Tibial artery (tissue), 4 donors: ENCODE results near the gene GALK2.
"Not testable (repeated sequence)": the region's sequence is repeated elsewhere in the genome, so short reads cannot be mapped to it uniquely, and the experiment has no call there.

Source experiments
- DNase-seq, 2 donors: peaks; one replicate each; pipeline ENCODE4 v3.0.0-alpha.2; 2019
- H3K27ac ChIP-seq, 2 donors: fragments of 200-600 bp; sonication (generic) in 1 of 2; 1 replicate in 1 of 2; 2 replicates in 1 of 2; pipeline ENCODE4 v1.5.1; 2018 to 2019; ENCODE audit warnings: mild to moderate bottlenecking in 1 of 2
- H3K27me3 ChIP-seq, 2 donors: fragments of 200-600 bp; sonication (generic) in 1 of 2; one replicate each; pipeline versions ENCODE4 v1.5.1 to v1.6.0; 2016 to 2019
- H3K36me3 ChIP-seq, 3 donors: fragments of 200-600 bp; sonication (generic) in 2 of 3; one replicate each; pipeline ENCODE4 v1.5.1; 2016 to 2019; ENCODE audit warnings: mild to moderate bottlenecking in 2 of 3
- H3K4me1 ChIP-seq, 4 donors: fragments of 200-600 bp; sonication (generic) in 2 of 4; 1 replicate in 3 of 4; 2 replicates in 1 of 4; pipeline ENCODE4 v1.5.1; 2016 to 2019
- H3K4me3 ChIP-seq, 2 donors: fragments of 200-600 bp; sonication (generic) in 1 of 2; 1 replicate in 1 of 2; 2 replicates in 1 of 2; pipeline ENCODE4 v1.5.1; 2018 to 2019; ENCODE audit warnings: mild to moderate bottlenecking in 2 of 2
- H3K9me3 ChIP-seq, 3 donors: fragments of 200-600 bp; sonication (generic) in 1 of 3; one replicate each; pipeline ENCODE4 v1.5.1; 2016 to 2019
- intact Hi-C: fragments of 100-400 bp; cut with DNase I; formaldehyde crosslinking; loops from one replicate; pipeline ENCODE4 v1.15.0; 2023; ENCODE audit warnings: low total_unique reads
- TF ChIP-seq, protein P1 (sequence below), 2 experiments: fragments of 200-600 bp in 1 of 2; fragments of 450-650 bp in 1 of 2; IDR thresholded peaks; one replicate each; pipeline ENCODE4 v1.5.1; 2017 to 2019; ENCODE audit warnings: antibody characterized with exemption in 2 of 2, mild to moderate bottlenecking in 1 of 2, moderate library complexity in 1 of 2

The GALK2 gene

DNA sequence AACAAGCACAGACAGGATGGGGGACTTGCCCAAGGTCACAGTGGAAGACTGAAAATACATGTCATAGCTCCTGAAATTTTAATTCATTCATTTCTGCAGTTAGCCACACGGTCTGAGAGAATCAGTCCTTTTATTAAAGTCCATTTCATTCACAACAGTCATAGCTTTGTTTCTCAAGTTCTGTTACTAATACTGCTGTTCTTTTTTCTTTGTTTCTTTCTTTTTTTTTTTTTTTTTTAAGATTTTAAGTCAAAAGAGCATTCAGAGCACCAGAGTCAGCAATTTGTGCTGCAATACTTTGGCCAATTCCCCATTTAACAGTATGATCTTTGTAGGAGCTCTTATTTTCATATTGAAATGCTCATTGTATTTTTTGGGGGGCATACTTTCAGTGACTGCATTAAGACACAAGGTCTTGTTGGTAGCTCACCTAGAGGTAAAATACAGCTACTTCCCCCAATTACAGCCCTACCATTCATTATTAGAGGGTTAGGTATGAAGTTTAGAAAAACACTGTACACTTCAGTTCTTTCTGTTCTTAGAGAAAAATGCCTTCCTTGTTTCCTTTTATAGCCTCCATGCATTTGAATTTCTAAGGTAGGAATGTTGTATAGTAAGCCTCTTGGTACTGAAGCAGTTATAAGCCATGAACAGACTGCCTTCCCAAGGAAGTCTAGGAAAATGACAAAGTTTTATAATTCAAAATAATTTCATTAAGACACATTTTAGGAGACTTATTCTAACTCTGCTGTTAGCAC lies 9.6 kb downstream of the GALK2 start:
- Histone ChIP-seq H3K4me1 (no peaks in the 10 kb centered on the region), H3K4me3 (no peak overlapping the region), H3K36me3 (peaks cover 0 to 3% (median 0%) of the 10 kb centered on the region in 3 donors), H3K27me3 (no peaks in the 10 kb centered on the region), H3K9me3 (no peaks in the 10 kb centered on the region), H3K27ac (no peak overlapping the region)
- DNase-seq = no peak
- intact Hi-C loops = no loop called here
- TF ChIP-seq, protein P1, sequence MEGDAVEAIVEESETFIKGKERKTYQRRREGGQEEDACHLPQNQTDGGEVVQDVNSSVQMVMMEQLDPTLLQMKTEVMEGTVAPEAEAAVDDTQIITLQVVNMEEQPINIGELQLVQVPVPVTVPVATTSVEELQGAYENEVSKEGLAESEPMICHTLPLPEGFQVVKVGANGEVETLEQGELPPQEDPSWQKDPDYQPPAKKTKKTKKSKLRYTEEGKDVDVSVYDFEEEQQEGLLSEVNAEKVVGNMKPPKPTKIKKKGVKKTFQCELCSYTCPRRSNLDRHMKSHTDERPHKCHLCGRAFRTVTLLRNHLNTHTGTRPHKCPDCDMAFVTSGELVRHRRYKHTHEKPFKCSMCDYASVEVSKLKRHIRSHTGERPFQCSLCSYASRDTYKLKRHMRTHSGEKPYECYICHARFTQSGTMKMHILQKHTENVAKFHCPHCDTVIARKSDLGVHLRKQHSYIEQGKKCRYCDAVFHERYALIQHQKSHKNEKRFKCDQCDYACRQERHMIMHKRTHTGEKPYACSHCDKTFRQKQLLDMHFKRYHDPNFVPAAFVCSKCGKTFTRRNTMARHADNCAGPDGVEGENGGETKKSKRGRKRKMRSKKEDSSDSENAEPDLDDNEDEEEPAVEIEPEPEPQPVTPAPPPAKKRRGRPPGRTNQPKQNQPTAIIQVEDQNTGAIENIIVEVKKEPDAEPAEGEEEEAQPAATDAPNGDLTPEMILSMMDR (IDR thresholded peaks at IDR 0.05) = no peak

DNA sequence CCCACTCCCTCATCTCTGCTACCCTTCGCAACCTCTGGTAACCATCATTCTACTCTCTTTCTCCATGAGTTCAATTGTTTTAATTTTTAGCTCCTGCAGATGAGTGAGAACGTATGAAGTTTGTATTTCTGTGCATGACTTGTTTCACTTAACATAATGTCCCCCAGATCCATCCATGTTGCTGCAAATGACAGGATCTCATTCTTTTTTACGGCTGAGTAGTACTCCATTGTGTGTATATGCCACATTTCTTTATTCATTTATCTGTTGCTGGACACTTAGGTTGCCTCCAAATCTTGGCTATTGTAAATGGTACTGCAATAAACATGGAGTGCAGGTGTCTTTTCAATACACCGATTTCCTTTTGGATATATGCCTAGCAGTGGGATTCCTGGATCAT lies 12.1 kb downstream of the GALK2 start:
- no peak for DNase-seq
- no peaks in the 10 kb centered on the region for H3K9me3 ChIP-seq
- TF ChIP-seq, protein P1 (IDR thresholded peaks at IDR 0.05) = no peak
- no peak overlapping the region for H3K4me3 ChIP-seq
- H3K27ac ChIP-seq = no peak overlapping the region
- no peaks in the 10 kb centered on the region for H3K4me1 ChIP-seq
- intact Hi-C loops = no loop called here
- H3K36me3 ChIP-seq = peaks cover 0 to 4% (median 3%) of the 10 kb centered on the region in 3 donors
- no peaks in the 10 kb centered on the region for H3K27me3 ChIP-seq

DNA sequence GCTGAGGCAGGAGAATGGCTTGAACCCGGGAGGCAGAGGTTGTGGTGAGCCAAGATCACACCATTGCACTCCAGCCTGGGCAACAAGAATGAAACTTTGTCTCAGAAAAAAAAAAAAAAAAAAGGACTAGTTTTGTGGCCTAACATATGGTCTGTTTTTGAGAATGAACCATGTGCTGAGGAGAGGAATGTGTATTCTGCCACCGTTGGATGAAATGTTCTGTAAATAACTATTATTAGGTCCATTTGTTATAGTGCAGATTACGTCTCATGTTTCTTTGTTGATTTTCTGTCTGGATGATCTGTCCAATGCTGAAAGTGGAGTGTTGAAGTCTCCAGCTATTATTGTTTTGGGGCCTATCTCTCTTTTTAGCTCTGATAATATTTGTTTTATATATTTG lies 13.7 kb downstream of the GALK2 start:
- H3K4me3 ChIP-seq, H3K27ac ChIP-seq, H3K4me1 ChIP-seq, intact Hi-C loops, H3K27me3 ChIP-seq, H3K36me3 ChIP-seq, DNase-seq, H3K9me3 ChIP-seq: not testable (repeated sequence)

DNA sequence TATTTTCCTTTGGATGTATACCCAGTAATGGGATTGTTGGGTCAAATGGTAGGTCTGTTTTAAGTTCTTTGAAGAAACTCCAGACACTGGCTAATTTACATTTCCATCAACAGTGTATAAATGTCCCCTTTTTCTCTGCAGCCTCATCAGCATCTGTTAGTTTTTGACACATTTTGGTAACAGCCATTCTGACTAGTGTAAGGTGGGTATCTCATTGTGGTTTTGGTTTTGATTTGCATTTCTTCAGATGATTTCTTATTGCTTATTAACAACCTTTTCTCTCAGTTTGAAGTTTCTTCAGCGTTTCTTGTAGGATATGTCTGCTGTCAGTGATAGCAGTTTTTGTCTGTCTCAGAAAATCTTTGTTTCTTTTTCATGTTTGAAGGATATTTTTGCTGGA lies 15.4 kb downstream of the GALK2 start:
- DNase-seq = no peak
- Histone ChIP-seq H3K4me3 (no peak overlapping the region), H3K27ac (no peak overlapping the region), H3K27me3 (no peaks in the 10 kb centered on the region), H3K4me1 (no peaks in the 10 kb centered on the region), H3K9me3 (no peaks in the 10 kb centered on the region), H3K36me3 (peaks cover 0 to 4% (median 0%) of the 10 kb centered on the region in 3 donors)
- TF ChIP-seq, protein P1 (IDR thresholded peaks at IDR 0.05) = no peak
- intact Hi-C loops = no loop called here

DNA sequence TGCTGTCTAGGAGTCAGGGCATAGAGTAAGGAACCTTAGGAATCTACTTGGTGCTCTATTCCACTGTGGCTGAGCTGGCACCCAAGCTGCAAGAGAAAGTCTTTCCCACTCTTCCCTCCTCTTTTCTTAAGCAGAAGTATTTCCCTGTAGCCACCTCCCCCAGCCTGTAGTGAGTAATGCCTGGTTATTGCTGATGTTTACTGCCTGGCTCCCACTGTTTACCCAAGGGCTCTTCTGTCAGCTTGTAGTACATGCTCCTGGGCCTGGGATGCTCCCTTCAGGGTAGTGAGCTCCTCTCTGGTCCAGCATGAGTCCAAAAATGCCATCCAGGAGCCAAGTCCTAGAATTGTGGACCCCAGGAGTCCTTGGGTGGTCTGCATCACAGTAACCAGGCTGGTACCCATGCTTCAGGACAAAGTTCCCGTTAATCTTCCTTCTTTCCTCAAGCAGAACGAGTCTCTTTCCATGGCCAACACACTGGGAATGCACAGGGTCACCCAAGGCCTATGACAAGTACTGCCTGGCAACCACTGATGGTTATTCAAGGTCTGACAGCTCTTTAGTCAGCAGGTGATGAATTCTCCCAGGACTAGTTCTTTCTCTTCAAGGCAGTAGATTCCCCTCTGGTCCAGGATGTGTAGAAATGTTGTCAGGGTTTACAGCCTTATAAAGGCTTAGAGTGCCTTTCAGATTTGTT lies 17.6 kb downstream of the GALK2 start:
- H3K4me1 ChIP-seq = no peaks in the 10 kb centered on the region
- TF ChIP-seq, protein P1 (IDR thresholded peaks at IDR 0.05) = no peak
- no peak overlapping the region for H3K4me3 ChIP-seq
- DNase-seq = no peak
- H3K27ac ChIP-seq = no peak overlapping the region
- peaks cover 0 to 4% (median 0%) of the 10 kb centered on the region in 3 donors for H3K36me3 ChIP-seq
- no peaks in the 10 kb centered on the region for H3K27me3 ChIP-seq
- H3K9me3 ChIP-seq = no peaks in the 10 kb centered on the region
- intact Hi-C loops = no loop called here

DNA sequence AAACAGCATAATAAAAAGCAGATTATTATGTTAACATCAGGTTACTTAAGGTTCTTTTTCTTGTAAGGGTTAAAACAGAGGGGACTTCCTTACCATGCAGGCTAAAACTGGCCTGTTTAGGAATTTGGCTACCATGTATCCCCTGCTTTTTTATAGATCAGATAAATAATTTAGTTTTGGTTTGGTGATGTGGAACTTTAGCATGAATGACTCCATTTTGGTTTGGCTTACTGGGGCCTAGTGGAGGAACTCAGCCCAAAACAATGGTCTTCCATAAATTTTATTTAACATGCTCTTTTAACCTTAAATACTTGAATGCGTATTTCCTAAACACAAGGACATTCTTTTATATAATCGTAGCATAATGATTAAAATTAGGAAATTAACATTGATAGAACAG lies 18.9 kb downstream of the GALK2 start:
- H3K27me3 ChIP-seq = no peaks in the 10 kb centered on the region
- TF ChIP-seq, protein P1 (IDR thresholded peaks at IDR 0.05) = no peak
- no peak overlapping the region for H3K4me3 ChIP-seq
- peaks cover 0 to 4% (median 0%) of the 10 kb centered on the region in 3 donors for H3K36me3 ChIP-seq
- intact Hi-C loops = no loop called here
- no peaks in the 10 kb centered on the region for H3K4me1 ChIP-seq
- H3K9me3 ChIP-seq = no peaks in the 10 kb centered on the region
- DNase-seq = no peak
- H3K27ac ChIP-seq = no peak overlapping the region
